LNCAP (cell line): Measurements from ENCODE around the gene CACHD1.

Source experiments
- TF ChIP-seq, protein P1 (sequence below): fragments of 450-650 bp; IDR thresholded peaks from 2 replicates; pipeline ENCODE4 v1.5.1; 2017; ENCODE audit warnings: mild to moderate bottlenecking

Gene CACHD1

DNA sequence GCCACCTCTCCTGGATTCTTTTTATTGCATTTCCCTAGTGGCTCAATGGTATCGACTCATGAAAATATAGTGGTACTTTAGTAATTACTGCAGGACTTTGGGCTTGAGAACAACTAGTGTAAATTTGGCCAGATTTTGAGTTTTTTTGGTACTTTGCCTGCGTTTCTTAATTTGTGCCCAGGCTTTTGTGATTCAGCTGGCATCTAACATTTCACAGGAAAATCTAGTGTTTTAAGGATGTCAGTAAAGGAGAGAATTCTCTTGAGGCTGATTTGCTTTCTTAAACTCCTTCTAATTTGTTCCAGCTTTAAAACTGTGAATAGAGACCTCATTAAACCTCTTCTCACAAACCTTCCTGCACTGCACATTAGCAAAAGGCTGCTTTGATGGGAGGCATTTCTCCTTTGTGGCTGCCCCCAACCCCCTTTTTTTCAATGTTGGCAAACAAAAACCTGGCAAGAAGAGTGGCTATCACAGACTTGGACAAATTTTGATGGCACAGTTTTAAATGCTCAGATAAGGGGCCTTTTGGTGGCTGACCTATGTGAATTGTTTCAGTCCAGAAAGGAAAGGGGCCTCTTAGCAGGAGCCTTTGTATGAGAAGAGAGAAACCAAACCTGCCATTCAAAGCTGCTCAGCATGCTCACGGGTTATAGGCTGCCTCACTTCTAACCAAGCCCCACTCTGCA lies 161.6 kb downstream of the CACHD1 start:
- TF ChIP-seq, protein P1, sequence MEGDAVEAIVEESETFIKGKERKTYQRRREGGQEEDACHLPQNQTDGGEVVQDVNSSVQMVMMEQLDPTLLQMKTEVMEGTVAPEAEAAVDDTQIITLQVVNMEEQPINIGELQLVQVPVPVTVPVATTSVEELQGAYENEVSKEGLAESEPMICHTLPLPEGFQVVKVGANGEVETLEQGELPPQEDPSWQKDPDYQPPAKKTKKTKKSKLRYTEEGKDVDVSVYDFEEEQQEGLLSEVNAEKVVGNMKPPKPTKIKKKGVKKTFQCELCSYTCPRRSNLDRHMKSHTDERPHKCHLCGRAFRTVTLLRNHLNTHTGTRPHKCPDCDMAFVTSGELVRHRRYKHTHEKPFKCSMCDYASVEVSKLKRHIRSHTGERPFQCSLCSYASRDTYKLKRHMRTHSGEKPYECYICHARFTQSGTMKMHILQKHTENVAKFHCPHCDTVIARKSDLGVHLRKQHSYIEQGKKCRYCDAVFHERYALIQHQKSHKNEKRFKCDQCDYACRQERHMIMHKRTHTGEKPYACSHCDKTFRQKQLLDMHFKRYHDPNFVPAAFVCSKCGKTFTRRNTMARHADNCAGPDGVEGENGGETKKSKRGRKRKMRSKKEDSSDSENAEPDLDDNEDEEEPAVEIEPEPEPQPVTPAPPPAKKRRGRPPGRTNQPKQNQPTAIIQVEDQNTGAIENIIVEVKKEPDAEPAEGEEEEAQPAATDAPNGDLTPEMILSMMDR, result no peak

DNA sequence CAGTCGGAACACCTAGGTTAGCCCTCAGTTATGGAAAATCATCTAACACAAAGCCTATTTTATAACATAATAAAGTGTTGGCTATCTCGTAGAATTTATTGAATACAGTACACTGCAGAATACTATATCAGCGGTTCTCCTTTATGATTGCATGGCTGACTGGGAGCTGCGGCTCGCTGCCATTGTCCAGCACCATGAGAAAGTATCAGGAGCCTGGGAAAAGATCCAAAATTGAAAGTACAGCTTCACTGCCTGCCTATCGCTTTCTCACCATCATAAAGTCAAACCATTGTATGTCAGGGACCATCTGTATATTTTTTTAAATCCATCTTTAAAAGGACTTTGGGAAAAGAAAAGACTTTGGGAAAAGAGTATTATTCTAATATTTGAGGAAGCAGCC lies 163.0 kb downstream of the CACHD1 start:
- TF ChIP-seq, protein P1, result no peak

DNA sequence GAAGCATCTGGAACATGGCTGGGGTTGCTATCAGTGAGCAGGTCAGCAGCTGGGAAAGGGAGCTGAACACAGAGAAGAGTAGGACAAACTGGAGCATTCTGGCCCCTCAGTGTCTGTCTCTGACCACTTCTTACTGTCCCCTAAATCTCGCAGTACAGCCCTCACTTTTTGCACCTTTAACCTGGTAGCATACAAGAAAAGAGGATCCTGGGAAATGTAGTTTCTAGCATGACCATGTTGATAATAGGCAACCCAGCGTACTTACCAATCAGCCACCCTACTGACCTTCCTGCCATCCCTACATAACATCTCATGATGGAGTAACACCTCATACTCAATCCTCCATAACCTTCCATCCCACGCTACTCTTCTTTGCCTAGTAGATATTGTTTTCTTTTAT lies 175.8 kb downstream of the CACHD1 start:
- TF ChIP-seq, protein P1, result no peak

DNA sequence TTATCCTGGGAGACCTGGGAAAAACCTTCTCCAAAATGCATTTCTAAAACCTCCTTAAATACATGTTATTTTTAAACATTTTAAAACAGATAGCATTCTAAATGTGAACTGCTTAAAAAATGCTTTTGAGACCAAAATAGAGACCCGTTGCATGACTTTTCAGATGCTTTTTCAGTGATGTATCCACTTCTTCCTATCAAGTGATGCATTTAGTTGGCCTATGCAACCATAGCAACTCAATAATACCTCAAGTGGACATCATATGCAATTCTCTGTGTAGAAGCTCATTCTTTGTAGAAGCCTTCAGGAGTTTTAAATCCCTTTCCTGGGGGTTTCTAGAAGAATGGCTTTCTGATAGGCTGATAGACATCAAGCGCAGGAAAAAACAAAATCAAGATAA lies 180.5 kb downstream of the CACHD1 start:
- TF ChIP-seq, protein P1, result no peak

DNA sequence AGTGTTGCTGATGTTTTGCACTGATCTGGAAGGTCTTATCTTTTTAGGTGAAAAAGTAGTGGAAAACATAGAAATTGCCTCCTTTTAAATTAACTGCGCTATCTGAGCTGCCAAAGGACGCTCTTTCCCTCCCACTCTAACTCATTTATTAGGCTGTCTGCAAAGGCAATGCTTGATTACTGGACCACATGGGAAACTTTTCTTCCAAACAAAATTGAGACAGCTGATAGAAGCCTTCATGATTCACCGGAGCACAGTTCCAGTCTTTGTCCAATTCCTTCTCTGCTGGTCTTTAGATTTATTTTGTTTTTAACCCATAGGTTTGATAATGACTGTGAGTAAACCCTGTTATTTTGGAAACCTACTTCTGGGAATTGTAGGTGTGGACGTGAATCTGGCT lies 181.9 kb downstream of the CACHD1 start:
- TF ChIP-seq, protein P1, result no peak

DNA sequence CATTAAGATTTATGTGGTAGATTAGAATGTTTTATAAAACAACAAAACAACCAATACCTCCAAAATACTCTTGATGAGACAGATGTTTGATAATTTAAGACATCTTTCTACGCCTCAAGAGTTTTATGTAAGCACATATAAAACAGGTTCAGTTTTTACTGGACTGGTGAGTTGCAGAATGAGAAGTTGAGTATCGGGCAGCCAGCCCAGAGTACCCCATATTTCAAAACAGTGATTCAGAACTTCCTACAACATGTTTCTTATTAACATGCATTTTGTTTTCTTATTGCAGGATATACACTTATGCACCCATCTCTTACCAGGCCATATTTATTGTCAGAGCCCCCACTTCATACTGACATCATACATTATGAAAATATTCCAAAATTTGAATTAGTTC lies 183.5 kb downstream of the CACHD1 start:
- TF ChIP-seq, protein P1, result no peak

DNA sequence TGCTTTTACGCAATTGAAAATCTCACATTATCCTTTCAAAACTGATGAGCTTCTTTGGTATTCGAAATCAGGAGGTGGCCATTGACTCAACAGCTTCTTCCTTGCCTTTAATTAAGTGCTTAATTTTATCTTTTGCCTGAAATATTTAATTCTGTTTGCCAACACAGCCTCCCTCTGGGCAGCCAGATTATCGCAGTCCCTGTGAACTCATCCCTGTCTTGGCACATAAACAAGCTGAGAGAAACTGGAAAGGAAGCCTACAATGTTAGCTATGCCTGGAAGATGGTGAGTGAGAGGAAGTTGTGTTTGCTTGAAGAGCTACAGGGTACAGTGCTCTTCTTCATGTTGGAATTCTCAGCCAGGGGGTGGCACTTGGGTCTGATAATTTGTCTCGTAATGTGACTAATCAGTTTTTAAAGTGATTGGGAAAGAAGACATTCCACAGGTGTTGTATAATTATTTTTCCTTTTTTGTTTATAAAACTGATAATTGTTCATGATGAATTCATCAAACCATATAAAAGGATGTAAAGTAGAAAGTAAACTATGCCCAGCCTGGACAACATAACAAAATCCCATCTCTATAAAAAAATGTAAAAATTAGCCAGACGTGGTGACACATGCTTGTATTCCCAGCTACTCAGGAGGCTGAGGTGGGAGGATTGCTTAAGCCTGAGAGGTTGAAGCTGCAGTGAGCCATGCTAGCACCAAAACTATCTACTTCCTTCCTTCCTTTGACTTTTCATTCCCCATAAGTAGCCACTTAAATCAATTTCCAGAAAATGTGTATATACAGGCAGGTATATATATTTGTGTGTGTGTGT lies 184.8 kb downstream of the CACHD1 start:
- TF ChIP-seq, protein P1, result peak; percentile 27; the same call in 1 of the 2 replicates
